HG03103 (cell line): ENCODE data around the gene ALPG.
"Not testable (repeated sequence)": the region's sequence is repeated elsewhere in the genome, so short reads cannot be mapped to it uniquely, and the experiment has no call there.

Source experiments
- ATAC-seq: cut with Tn5 transposase; IDR thresholded peaks from one replicate; pipeline ENCODE4 v1.9.1; 2021; ENCODE audit warnings: low read depth; ENCODE audit not compliant: unreplicated experiment

The ALPG gene

DNA sequence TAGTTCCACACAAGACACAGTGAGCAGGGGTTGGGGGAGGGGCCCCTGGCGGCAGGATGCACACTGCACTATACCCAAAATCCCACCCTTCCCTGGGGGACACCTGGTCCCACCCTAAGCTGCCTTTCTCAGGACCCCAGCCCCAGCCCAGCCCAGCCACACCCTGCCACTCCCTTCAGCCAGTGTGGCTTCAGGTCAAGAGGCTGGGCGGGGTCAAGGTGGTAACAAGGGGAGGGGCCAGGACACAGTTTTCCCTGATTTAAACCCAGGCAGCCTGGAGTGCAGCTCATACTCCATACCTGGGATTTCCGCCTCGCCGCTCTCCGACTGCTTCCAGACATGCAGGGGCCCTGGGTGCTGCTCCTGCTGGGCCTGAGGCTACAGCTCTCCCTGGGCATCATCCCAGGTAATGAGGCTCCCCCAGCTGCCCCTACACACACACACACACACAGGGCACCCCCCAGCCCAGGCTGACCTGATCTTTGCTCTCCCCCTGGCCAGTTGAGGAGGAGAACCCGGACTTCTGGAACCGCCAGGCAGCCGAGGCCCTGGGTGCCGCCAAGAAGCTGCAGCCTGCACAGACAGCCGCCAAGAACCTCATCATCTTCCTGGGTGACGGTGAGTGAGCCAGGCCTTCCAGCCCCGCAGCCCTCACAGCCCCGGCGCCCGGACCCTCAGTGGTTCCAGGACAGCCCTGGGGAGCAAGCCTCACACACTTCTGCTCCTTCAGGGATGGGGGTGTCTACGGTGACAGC is at the start of gene ALPG:
Gene ALPG (plus strand): TSS at position 289 of the 755 bp plus-strand sequence. CDS start 51 bp downstream, at position 340.
- ATAC-seq, result no peak

DNA sequence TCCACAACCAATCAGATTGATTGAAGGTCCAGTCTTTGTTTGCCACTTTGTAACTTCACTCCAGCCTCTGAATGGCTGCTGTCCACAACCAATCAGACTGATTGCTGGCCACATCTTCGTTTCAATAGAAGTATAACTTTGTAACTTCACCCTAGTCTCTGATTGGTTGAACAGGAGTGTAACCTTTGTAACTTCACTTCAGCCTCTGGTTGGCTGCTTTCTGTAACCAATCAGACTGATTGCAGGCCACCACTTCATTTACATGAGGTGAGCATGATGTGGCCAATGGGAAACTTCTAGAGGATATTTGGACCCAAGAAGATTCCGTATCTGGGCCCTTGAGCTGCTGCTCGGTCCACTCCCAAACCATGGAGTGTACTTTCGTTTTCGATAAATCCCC is 45.0 kb upstream of the ALPG start:
- ATAC-seq, result no peak

DNA sequence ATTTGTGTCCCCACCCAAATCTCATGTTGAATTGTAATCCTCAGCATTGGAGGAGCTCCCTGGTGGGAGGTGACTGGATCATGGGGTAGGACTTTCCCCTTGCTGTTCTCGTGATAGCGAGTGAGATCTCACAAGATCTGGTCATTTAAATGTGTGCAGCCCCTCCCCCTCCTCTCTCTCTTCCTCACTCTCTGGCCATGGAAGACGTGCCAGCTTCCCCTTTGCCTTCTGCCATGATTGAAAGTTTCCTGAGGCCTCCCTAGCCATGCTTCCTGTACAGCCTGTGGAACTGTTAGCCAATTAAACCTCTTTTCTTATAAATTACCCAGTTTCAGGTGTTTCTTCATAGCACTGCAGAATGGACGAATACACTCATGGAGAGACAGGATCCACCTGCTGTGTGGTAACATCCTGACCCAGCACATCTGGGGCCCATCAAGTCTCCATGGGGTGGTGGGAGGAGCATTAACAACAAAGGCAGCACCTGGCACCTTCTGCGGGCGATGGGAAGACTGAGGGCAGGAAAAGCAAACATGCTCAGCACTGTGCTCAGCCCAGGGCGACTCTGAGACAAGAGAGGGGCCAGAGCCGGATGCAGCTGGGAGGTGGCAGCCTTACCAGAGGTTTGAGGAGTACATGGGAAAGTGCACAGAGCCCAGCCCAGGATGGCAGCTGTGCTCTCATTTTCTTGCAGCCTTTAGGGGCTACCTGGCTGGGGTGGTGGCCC is 44.3 kb upstream of the ALPG start:
- no peak for ATAC-seq

DNA sequence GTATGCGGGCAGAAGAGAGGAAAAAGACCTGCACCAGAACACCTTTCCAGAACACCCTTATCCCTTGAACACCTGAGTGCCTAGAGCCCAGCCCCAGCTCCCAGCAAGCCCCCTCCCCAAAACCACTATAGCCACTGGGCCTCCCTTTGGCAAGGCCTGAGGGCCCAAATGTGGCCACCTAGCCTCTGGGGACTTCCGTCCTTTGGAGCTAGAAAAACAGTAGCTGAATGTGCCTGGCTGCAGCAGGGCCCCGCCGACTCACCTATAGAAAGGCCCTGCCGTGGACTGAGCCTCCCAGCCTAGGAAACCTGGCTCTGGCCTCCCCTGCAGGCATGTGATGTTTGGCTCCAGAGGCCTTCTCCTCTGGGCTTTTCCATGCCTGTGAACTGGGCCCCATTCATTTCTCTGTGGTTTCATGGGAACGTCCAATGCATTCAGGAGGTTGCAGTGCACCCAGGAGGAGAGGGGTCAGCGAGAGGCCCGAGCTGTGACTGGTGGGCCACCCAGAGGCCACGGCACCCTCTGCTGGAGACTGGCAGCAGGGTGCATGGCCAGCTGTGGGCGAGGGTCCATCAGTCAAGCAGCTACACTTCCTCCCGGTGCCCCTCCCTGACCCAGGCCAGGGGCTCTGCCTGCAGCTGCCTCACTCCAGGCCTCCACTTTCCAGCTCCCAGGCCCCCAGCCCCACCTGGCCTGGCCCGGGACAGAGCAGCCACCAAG is 43.4 kb upstream of the ALPG start:
- not testable (repeated sequence) for ATAC-seq

DNA sequence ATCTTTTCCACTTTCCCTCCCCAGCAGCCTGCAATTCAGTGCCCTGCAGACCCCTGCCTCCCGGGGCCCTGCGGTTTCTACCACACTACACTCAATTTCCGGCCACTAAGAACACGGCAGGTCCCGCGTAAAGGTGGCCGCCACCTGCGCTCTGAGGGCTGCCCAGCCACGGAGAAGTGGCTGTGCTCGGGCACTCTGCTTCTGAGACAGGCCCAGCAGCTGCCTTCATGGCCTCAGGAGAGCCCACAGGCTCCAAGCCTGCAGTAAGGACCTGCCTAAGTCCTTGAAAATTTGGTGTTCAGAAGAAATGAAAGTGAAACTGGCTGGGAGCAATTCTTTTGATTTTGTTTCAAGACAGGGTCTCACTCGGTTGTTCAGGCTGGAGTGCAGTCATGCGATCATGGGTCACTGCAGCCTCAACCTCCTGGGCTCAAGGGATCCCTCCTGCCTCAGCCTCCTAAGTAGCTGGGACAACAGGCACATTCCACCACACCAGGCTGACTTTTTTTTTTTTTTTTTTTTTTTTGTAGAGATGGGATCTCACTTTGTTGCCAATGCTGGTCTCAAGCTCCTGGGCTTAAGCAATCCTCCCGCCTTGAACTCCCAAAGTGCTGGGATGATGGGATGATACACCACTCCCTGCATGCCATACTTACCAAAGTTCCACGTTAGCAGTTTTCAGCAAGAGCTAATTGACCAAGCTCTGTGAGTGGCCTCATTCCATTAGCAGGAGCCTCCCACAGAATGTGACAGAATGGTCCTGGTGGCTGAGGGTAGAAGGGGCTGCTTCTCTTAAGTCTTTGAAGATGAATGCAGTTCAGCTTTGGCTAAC is 42.6 kb upstream of the ALPG start:
- no peak for ATAC-seq

DNA sequence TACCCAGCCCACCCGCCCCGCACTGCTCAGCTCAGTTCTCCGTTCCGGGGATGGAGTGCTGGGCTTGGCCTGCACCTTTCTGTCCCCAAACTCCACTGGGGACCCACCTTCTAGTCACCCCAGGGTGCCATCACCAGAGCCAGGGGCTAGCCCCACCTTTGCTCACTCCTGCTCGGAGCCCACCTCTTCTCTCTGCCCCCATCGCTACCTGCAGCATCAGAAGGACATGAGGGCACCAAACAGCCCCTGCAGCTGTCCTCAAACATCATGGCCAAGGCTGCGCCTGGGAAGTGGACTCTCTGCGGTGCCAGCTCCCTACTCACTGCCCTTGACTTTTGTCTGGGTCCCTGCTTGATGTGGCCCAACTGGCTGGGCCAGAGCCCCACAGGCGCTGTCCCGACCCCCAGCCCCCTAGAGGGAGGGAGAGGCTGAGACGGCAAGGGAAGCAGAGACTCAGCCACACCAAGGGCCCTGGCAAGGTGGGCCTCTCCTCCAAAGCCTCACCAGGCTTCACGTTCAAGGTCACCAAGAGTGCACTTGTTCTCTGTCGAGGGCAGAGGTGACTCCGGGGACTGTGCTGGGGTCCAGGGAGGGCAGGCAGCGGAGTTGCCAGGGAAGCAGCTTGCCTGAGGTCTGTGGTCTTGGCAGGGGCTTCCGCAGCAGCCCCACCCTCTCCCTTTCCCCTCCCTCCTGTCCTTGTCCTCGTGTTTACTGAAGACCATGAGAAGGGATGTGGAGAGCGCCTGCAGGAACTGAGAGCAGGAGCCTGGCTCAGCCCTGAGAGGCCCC is 41.6 kb upstream of the ALPG start:
- ATAC-seq, result not testable (repeated sequence)

DNA sequence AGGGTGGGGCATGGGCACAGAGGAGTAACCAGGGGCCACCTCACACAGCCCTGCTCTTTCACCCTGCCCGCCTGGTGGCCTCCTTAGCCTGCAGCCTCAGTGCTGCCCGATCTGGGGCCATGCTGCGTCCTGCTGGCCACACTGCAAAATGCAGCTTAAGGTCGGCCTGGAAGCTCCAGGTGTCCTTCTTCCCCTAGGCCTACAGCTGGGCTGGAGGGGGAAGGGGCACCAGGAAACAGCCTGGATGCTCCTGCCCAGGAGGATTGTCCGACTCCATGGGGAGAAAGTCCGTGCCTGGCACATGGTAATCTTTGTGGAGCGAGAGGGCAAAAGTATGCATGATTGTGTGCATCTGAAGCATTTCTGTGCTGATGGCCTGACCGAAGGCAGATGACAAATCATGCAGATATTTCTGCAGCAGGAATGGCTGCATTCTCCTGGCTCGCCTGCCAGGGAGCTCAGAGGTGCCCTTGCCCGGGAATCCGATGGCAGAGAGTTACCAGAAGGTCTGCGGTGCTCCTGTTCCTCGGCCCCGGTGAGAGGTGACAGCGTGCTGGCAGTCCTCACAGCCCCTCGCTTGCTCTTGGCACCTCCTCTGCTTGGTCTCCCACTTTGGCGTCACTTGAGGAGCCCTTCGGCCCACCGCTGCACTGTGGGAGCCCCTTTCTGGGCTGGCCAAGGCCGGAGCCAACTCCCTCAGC is 40.9 kb upstream of the ALPG start:
- ATAC-seq, result no peak

DNA sequence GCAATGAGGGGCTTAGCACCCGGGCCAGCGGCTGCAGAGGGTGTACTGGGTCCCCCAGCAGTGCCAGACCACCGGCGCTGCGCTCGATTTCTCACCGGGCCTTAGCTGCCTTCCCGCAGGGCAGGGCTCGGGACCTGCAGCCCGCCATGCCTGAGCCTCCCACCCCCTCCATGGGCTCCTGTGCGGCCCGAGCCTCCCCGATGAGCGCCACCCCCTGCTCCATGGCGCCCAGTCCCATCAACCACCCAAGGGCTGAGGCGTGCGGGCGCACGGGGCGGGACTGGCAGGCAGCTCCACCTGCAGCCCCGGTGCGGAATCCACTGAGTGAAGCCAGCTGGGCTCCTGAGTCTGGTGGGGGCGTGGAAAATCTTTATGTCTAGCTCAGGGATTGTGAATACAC is 40.2 kb upstream of the ALPG start:
- not testable (repeated sequence) for ATAC-seq

DNA sequence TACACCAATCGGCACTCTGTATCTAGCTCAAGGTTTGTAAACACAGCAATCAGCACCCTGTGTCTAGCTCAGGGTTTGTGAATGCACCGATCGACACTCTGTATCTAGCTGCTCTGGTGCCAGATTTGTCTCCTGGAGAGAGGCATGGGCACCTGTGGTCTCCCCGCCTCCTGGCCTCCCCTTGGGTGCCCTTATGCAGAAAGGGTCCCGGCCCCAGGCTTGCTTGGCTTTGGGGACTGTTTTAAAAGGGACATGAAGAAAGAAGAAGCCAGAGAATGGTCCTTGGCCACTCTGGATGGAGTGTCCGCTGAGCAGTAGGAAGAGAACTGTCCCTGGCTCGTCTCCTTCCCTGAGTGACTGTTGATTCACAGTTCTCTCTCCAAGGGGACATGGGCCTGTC is 39.6 kb upstream of the ALPG start:
- ATAC-seq, result no peak

DNA sequence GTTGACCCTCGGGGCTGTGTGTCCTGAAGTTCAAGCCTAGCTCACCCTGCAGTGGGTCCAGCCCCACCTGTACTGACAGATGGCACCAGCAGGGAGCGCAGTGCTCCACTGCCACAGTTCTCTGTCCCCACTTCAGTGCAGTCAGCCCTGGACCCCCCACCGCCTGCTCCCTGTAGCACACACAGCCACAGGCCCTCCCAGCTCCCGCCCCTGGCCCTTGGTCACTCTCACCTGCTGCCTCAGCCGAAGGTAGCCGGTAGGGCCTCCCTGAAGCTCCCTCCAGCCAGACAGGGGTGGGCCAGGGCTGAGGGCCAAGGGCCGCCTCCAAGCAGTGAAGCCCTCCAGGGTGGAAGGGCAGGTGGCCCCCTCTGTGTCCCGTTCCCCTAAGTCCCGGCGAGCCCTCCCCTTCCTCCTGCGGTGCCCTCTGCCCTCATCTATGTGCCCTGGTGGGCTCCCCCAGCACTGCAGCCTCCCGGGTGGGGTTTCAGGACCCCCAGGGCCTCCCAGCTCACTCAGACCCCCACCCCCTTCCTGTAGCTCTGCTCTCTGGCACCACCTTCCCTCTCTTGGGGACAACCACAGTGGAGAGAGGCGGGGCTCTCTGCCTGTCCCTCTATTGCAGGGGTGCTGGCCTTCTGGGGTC is 38.9 kb upstream of the ALPG start:
- ATAC-seq, result no peak

DNA sequence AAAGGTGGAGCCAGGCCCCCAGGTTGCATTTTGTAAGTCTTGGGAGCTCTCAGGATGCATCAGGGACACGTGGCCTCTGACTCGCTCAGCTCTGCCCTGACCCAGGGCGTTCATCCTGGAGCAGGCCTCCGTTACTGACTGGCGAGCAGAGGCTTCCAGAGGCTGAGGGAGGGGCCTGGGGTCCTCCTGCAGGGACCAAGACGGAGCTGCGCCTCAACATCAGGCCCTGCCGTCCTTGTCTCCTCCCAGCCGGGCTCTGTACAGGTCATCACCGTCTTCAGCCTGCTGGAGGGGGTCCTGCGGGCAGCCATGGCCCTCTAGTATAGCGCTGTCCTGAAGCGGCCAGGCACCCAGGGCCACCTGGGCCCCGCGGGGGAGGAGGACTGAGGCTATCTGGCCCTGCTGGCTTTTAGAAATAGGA is 38.3 kb upstream of the ALPG start:
- ATAC-seq, result no peak

DNA sequence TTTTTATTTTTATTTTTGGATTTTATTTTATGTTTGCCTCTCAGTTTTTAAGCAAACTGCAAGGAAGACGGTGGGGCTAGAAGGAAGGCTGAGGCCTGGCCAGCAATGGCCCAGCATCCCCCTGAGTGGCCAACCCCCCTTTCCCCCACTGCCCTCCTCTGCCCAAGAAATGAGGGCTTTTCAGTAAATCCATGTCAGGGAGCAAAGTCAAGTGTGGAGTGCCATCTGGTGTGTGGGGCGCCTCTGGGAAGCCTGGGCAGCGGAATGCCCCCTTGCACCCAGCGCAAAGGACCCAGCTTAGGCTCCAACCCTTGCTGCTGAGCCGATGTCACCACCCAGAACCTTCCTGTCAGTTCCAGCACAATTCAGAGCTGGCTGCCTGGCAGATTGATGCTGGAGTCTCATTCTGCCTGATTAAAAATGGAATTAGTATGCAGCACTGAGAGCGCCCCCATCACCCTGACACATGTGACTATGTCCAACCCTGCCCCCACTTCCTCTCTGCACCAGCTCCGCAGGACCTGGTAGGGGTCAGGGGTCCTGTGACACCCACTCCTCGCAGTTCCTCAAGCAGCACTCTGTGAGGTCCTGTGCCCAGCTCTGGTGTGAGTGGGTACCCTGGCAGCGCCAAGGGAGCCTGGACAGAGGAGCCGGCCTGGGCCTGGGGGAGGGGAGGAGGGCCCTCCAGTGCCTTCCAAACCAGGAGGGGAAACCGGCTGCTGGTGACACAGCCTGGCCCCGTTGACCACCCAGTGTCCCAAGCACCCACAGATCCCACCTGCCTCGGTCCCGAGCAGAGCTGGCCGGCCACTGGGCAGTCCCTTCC is 37.3 kb upstream of the ALPG start:
- no peak for ATAC-seq

DNA sequence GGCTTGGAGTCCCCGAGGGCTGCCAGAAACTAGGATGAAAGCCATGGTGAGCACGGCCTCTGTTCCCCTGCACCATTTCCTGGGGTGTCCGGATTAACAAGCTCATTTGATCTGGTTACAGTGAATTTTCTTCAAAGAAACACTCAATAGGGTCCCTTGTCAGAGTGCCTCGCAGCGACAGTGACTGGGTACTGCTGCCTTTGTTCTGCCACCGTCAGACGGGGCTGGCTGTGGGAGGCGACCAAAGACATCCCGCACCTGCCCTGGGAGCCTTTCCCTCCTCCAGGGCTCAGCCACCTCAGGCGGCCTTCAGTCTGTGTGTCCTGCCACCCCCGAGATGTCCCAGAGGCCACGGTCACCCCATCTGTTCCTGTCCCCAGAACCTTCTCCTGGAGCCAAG is 36.6 kb upstream of the ALPG start:
- ATAC-seq, result not testable (repeated sequence)

DNA sequence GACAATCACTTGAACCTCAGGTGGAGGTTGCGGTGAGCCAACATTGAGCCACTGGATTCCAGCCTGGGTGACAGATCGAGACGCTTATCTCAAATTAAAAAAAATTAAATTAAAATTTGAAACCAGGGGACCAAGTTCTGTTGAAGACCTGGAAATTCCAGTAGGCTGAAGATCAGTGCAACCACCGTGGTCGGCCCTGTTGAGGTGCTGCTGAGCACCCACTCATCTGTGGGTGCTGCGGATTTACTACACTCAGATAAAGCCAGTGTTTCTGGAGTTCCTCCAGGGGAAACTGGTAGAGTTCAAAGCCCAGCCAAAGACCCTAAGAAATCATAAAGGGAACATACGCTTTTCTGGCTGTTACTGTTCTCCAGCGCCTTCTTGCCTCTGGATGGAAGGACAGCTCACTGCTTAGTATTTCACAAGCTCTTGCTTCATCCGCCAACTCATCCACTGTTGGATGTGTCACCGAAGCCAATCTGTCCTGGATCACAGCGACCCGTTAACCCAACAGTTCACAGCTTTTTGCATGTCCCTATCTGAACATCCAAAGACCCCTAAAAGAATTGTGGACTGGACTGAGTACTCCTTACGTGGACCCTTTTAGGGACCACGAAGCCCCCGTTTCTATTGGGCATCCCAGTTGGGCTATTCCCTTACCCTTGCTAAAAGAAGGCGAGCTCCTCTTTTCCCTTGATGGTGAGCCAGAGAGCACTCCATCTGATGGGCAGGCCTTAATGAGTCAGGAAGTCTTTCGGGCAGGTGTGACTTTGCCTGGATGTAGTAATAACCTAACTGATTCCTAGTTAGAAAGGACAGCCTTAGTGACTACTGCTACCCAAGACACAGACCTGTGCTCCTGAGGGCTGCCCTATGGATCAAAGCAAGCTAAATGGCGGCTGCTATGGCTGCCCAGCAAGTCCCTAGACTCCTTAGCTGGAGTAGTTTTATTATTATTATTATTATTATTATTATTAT is 34.1 kb upstream of the ALPG start:
- ATAC-seq, result no peak

DNA sequence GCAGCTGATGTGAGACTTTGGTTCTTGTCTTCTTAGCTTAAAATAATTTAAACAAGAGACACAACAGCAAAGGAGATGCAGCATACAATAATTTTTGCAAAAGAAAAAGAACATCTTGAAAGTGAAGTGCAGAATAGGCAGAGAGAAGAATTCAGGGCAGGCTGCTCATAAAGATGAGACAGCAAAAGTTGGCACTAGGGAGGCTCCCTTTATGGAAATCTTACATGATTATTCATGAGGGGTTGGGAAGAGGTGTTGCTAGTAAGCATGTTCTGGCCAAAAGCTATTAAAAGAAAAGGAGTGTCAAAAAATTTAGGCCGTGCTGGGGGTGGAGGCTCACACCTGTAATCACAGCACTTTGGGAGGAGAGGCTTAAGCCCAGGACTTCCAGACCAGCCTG is 32.3 kb upstream of the ALPG start:
- no peak for ATAC-seq

DNA sequence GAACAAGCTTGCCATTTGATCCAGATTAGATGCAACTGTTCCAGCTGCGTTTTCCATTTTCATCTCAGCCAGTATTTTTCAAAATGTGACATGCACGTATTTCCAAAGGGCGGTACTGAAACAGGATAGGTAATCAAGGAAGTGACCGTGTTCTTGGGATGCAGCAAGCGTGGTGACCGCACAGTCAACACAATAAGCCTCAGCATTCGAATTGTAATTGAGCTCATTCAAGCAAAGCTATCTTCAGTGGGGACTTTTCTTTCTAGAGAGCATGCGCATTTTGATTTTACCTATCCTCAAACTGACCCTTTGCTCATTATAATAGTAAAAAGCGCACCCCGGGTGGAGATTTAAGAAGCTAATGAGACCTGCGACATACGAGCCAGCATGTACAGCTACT is 31.5 kb upstream of the ALPG start:
- ATAC-seq, result no peak

DNA sequence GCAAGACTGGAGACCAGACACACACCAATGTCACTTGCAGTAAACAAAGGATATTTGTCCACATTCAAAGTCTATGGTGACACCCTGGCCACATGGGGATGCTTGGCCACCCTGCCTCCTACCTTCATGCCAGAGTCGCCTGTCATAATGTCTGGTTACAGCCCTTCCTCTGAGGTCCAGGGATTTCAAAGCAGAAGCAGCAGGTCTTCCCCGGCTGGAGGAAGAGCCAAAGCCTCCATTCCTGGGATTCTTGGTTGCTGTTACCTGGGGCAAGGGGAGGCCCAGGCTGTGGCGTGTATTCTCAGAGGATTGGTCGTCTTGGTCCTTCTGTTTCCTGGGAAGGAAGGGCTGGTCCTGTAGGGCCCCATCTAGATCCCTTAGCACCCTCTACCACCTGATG is 30.4 kb upstream of the ALPG start:
- no peak for ATAC-seq
